ENCODE results near the gene BABAM2. TPM values are rescaled to one million over a fixed set of nuclear protein-coding genes. Genes with fewer than 3 reads are reported as not detected.

Gene BABAM2
- total RNA-seq, 1 experiment from 2014 or later = 46.1 TPM

DNA sequence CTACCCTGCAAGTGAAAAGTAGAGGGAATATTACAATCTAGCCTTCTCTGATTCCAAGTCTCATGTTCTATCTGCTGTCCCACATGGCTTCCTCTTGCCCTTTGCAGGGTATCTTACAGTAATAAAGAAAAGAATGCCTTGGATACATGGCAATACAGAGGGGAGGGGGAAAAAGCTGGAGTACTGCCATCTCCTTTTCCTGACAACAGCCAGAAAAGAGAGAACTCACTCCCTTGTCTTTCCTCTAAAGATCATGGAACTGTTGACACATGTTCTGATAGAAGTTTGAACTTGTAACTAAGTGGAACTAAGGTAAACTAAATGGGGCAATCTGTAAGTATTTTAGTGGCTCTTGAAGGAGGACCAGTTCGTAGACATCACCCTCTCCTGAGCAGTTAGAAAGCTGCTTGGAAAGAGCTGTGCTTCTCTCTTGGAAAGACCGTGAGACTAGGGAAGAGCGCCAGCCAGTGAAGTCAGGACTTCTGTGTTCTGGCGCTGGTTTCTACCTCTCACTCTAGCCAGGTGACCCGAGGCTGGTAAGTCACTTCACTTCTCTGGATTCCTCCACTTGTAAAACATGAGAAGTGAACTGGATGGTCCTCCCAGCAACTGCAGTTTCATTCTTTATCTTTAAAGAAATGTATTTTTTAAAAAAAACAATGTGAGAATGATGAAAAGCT lies 259.8 kb downstream of the BABAM2 start:
- DNase-seq = no peak
- TF ChIP-seq EZH2 (IDR thresholded peaks at IDR 0.05; ENCODE audit: low read depth) = no peak
- TF ChIP-seq, protein P1, sequence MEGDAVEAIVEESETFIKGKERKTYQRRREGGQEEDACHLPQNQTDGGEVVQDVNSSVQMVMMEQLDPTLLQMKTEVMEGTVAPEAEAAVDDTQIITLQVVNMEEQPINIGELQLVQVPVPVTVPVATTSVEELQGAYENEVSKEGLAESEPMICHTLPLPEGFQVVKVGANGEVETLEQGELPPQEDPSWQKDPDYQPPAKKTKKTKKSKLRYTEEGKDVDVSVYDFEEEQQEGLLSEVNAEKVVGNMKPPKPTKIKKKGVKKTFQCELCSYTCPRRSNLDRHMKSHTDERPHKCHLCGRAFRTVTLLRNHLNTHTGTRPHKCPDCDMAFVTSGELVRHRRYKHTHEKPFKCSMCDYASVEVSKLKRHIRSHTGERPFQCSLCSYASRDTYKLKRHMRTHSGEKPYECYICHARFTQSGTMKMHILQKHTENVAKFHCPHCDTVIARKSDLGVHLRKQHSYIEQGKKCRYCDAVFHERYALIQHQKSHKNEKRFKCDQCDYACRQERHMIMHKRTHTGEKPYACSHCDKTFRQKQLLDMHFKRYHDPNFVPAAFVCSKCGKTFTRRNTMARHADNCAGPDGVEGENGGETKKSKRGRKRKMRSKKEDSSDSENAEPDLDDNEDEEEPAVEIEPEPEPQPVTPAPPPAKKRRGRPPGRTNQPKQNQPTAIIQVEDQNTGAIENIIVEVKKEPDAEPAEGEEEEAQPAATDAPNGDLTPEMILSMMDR (conservative IDR thresholded peaks at IDR 0.05) = no peak
- Histone ChIP-seq H2AFZ (no peak overlapping the region), H3K4me2 (no peak overlapping the region), H3K36me3 (ENCODE audit: low read depth) (no peaks in the 10 kb centered on the region), H4K20me1 (ENCODE audit: insufficient read depth) (no peaks in the 10 kb centered on the region), H3K79me2 (ENCODE audit: low read depth) (no peaks in the 10 kb centered on the region), H3K27me3 (ENCODE audit: insufficient read depth, low read depth) (no peaks in the 10 kb centered on the region), H3K4me1 (replicated peaks; ENCODE audit: insufficient read depth) (no peaks in the 10 kb centered on the region), H3K9me3 (ENCODE audit: insufficient read depth, low read depth) (peaks cover 4% of the 10 kb centered on the region), H3K4me3 (no peak overlapping the region), H3K9me2 (ENCODE audit: insufficient read depth) (no peaks in the 10 kb centered on the region), H3K27ac (no peak overlapping the region), H3F3A (ENCODE audit: insufficient read depth, low read depth) (no peaks in the 10 kb centered on the region)
- POLR2A ChIA-PET (ENCODE audit: unreplicated experiment) = no interaction called here
- CTCF ChIA-PET = no interaction called here
- intact Hi-C loops (cut with micrococcal nuclease; ENCODE audit: unreplicated experiment) = no loop called here
- no TSS peak for BruUV-seq (replicated peaks)

DNA sequence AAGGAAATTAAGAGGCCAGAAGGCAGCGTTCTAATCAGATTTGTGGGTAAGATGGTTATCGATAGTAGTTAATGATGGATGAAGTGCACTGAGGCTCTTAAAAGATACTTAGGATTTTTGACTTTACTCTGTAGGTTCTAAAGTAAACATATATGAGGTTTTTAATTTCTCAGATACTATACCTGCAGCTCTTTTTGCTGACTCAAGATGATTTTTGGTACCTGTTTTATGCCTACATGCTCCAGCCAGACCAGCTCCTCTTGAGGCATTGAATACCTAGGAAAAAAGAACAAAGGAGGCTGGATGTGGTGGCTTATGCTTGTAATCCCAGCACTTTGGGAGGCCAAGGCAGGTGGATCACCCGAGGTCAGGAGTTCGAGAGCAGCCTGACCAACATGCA lies 260.5 kb downstream of the BABAM2 start:
- Histone ChIP-seq H3K27me3 (ENCODE audit: insufficient read depth, low read depth) (no peaks in the 10 kb centered on the region), H3K79me2 (ENCODE audit: low read depth) (no peaks in the 10 kb centered on the region), H3K27ac (no peak overlapping the region), H3K4me2 (no peak overlapping the region), H3K9me2 (ENCODE audit: insufficient read depth) (no peaks in the 10 kb centered on the region), H3K4me3 (no peak overlapping the region), H3K36me3 (ENCODE audit: low read depth) (no peaks in the 10 kb centered on the region), H4K20me1 (ENCODE audit: insufficient read depth) (no peaks in the 10 kb centered on the region), H2AFZ (no peak overlapping the region), H3K4me1 (replicated peaks; ENCODE audit: insufficient read depth) (no peaks in the 10 kb centered on the region), H3F3A (ENCODE audit: insufficient read depth, low read depth) (no peaks in the 10 kb centered on the region), H3K9me3 (ENCODE audit: insufficient read depth, low read depth) (peaks cover 10% of the 10 kb centered on the region)
- no peak for TF ChIP-seq EZH2 (IDR thresholded peaks at IDR 0.05; ENCODE audit: low read depth)
- TF ChIP-seq, protein P1 (conservative IDR thresholded peaks at IDR 0.05) = no peak
- no peak for DNase-seq
- POLR2A ChIA-PET (ENCODE audit: unreplicated experiment) = no interaction called here
- no TSS peak for BruUV-seq (replicated peaks)
- intact Hi-C loops (cut with micrococcal nuclease; ENCODE audit: unreplicated experiment) = no loop called here
- CTCF ChIA-PET = no interaction called here

DNA sequence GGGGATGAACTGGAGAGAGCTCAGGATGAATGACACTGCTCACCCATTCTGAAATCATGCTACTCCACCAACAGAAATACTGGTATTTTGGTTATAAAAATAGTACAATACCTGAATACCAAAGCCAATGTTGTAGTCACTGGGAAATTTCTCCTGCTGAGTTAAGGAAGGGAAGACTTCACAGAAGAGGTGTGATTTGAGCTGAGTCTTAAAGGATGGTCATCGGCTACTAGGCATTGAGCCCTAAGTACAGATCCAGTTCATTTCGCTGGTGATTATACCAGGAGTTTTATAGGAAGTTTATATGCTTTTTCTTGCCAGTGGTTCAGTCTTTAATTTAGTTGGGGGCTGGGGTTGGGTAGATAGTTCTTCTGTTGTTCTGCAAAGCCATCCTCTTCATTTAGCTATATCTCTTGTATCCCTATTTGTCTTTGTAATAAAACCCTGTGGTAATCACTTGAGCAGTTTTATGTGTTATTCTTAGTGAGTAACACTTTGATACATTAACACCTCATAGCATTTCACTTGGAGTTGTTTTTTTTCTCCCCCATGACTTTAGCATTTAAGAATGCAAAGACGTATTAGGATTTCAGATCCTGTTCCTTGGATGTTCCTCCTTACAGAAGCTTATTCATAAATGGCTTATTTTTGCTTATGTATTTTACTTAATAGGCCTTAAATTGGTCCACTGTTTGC lies 262.2 kb downstream of the BABAM2 start:
- TF ChIP-seq, protein P1 (conservative IDR thresholded peaks at IDR 0.05) = no peak
- TF ChIP-seq EZH2 (IDR thresholded peaks at IDR 0.05; ENCODE audit: low read depth) = no peak
- H3K4me1 ChIP-seq (replicated peaks; ENCODE audit: insufficient read depth) = no peaks in the 10 kb centered on the region
- H3K4me2 ChIP-seq = no peak overlapping the region
- peaks cover 1% of the 10 kb centered on the region; the same call in 1 of the 2 replicates for H3F3A ChIP-seq (ENCODE audit: insufficient read depth, low read depth)
- CTCF ChIA-PET = no interaction called here
- H3K9me3 ChIP-seq (ENCODE audit: insufficient read depth, low read depth) = peaks cover 19% of the 10 kb centered on the region
- H3K79me2 ChIP-seq (ENCODE audit: low read depth) = no peaks in the 10 kb centered on the region
- intact Hi-C loops (cut with micrococcal nuclease; ENCODE audit: unreplicated experiment) = no loop called here
- H3K9me2 ChIP-seq (ENCODE audit: insufficient read depth) = no peaks in the 10 kb centered on the region
- no peaks in the 10 kb centered on the region for H4K20me1 ChIP-seq (ENCODE audit: insufficient read depth)
- H3K27me3 ChIP-seq (ENCODE audit: insufficient read depth, low read depth) = no peaks in the 10 kb centered on the region
- no peak overlapping the region for H3K4me3 ChIP-seq
- no peak for DNase-seq
- no TSS peak for BruUV-seq (replicated peaks)
- H3K36me3 ChIP-seq (ENCODE audit: low read depth) = no peaks in the 10 kb centered on the region
- no peak overlapping the region for H3K27ac ChIP-seq
- no peak overlapping the region for H2AFZ ChIP-seq
- POLR2A ChIA-PET (ENCODE audit: unreplicated experiment) = interaction anchor here (0.6 kb wide), 1 partner anchor 386 kb away, joined by 3 read pairs; no protein-coding TSS in a partner anchor
